ENCODE data around the gene HMG20A.
"Not testable (repeated sequence)": the region's sequence is repeated elsewhere in the genome, so short reads cannot be mapped to it uniquely, and the experiment has no call there.

DNA sequence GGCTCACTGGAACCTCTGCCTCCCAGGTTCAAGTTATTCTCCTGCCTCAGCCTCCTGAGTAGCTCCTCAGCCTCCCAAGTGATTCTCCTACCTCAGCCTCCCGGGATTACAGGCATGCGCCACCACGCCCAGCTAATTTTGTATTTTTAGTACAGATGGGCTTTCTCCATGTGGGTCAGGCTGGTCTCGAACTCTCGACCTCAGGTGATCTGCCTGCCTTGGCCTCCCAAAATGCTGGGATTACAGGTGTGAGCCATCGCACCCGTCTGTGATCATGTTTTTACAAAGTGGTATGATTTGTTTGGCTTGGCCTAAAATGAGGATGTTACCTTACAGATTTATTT lies 10.6 kb upstream of the HMG20A start:
- TF ChIP-seq YY1 (IDR thresholded peaks at IDR 0.05; ENCODE audit: insufficient read depth, insufficient read length); SUZ12 (IDR thresholded peaks at IDR 0.05; ENCODE audit: extremely low read depth, insufficient read depth, insufficient read length); ZNF274 (IDR thresholded peaks at IDR 0.05; ENCODE audit: low read depth, low read length): not testable (repeated sequence)
